Measurements from ENCODE around the gene TNFRSF1B. TPM values are rescaled to one million over a fixed set of nuclear protein-coding genes. Genes with fewer than 3 reads are reported as not detected.
"Not testable (repeated sequence)": the region's sequence is repeated elsewhere in the genome, so short reads cannot be mapped to it uniquely, and the experiment has no call there.

Gene TNFRSF1B
- total RNA-seq, 1 donor from 2014 or later = 21.1 TPM

- DNase-seq (ENCODE audit: low read depth, low spot score) = no peak
These were observed 48.5 kb downstream of the TNFRSF1B start for GRCh38 chr1:12215118-12215961.

DNA sequence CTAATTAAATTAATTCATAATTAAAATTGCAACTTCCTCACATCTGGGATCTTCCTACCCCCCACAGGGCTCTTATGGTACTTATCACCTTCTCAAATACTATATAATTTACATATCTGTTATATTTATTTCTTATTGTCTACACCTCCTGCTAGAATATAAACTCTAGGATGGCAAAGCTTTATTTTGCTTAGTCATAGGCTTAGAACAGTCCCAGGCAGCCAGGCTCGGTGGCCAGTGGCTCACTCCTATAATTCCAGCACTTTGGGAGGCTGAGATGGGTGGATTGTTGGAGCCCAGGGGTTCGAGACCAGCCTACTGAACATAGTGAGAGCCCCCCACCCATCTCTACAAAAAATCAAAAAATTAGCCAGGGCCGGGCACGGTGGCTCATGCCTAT lies 53.0 kb downstream of the TNFRSF1B start:
- DNase-seq (ENCODE audit: low read depth, low spot score) = no peak

DNA sequence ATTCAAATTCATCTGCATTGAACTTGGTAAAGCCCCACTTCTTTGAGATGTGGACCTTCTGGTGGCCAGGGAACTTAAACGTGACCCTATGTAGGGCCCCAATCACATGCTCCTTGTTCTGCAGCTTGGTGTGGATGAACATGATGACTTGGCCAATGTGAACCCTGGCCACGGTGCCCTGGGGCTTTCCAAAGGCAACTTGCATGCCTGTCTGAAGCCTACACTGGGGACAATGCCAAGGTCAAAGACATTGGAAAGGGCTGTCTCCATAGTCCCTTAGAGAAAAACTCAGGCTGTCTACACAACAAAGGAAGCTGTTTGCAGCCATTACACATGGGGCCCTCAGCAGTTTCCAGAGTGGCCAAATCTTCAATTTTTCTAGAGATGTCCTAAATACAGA lies 54.1 kb downstream of the TNFRSF1B start:
- no peak for DNase-seq (ENCODE audit: low read depth, low spot score)

GRCh38 chr1:12222700-12223099 lies 55.9 kb downstream of the TNFRSF1B start:
- not testable (repeated sequence) for DNase-seq (ENCODE audit: low read depth, low spot score)

- DNase-seq (ENCODE audit: low read depth, low spot score) = not testable (repeated sequence)
These were observed 57.3 kb downstream of the TNFRSF1B start for GRCh38 chr1:12224092-12224491.

- no peak for DNase-seq (ENCODE audit: low read depth, low spot score)
These were observed 62.2 kb downstream of the TNFRSF1B start for GRCh38 chr1:12228979-12229378.

DNA sequence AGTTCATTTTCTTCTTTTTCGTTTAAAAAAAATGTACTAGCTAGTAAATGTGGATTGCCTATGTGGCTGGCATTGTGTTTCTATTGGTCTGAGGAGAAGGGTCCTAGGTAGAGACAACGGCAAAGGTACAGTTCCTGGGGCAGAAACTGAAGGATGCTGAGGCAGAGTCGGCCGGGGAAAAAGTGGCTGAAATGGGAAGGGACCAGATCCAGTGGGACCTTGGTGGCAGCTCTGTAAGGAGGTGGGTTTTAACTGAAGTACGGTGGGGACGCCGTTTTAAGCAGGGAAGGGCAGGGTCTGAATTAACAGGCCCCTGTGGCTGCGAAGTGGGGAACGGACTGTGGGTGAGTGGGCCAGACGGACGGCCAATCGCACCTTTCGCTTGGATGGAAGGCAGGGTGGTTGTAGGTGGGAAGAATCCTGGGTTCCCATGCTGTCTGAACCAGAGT lies 62.6 kb downstream of the TNFRSF1B start:
- no peak for DNase-seq (ENCODE audit: low read depth, low spot score)

DNA sequence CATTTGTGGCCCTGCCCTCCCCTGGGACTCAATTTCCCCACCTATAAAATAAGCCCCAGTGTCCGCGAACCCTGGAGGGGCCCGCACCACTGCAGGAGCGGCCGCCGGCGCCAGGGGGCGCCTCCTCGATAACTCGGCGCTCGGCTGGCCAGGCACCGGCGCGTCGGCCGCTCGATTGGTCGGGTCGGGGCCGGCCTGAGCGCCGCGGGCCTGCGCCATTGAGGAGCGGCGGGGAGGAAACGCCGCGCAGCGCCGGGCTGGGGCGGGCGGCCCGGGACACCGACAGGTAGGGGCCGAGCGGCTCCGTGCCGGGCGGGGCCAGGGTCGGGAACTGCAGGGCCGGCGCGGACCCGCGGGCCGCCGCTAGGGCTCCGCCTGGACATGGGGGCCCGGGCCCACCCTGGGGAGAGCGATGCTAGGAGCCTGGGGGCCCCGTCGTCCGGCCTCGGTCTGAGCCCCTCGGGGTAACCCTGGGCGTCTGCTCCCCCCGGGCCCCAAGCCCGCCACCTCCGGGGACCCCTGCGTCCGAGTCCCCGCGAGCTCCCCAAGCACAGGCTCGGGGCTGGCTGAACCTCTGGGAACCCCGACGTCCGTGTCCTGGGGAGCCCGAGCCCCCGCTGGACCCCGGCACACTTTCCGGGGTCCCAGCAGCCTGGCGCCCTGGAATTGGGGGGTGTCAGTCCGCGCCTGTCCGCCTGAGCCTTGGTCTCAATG lies 63.2 kb downstream of the TNFRSF1B start, which contains the start of gene VPS13D:
Gene VPS13D (plus strand): TSS at position 196 of the 714 bp plus-strand sequence. CDS start 4,237 bp downstream, outside the sequence.
- peak; percentile 17 for DNase-seq (ENCODE audit: low read depth, low spot score)

GRCh38 chr1:12230549-12231275 lies 63.9 kb downstream of the TNFRSF1B start:
- DNase-seq (ENCODE audit: low read depth, low spot score) = no peak

GRCh38 chr1:12231276-12231595 lies 64.4 kb downstream of the TNFRSF1B start:
- DNase-seq (ENCODE audit: low read depth, low spot score) = no peak

GRCh38 chr1:12232221-12232620 lies 65.4 kb downstream of the TNFRSF1B start:
- DNase-seq (ENCODE audit: low read depth, low spot score) = no peak

GRCh38 chr1:12244078-12244477 lies 77.3 kb downstream of the TNFRSF1B start:
- no peak for DNase-seq (ENCODE audit: low read depth, low spot score)

DNA sequence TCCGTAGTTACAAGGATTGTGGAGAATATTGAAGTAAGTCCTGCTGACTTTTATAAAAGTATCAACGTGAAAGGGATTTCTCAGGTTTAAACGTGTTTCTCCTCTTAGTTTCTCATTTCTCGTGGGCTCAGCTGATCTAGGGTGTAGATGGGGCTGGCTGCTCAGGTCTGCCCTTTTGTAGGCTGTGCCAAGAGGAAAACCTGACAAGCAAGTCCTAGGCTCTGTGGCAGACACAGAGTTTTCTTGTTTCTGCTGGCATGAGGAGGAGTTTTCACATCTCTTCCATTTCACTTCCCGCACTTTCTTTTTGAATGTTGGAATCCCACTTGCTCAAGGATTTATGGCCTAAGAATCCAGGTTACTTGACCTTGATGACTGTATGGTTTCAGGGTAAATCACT lies 77.8 kb downstream of the TNFRSF1B start:
- DNase-seq (ENCODE audit: low read depth, low spot score) = no peak

DNA sequence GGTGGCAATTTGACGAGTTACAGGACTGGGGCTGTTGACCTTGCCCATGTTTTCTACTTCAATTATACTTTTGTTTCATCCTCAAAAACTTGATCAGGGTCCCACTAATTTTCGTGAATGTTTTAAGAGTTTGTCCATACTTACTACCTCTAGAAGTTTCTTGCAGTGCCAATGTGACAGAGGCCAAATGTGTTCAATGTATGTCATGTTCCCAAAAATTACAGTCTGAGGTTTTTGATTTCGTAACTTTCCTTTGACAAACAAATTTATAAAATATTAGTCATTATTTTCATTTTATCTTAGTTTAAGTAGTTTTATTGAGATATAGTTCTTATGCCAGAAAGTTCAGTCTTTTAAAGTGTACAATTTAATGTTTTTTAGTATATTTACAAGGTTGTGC lies 78.3 kb downstream of the TNFRSF1B start:
- DNase-seq (ENCODE audit: low read depth, low spot score) = no peak

- DNase-seq (ENCODE audit: low read depth, low spot score) = no peak
These were observed 78.9 kb downstream of the TNFRSF1B start for GRCh38 chr1:12245733-12246132.

GRCh38 chr1:12246584-12246983 lies 79.8 kb downstream of the TNFRSF1B start:
- no peak for DNase-seq (ENCODE audit: low read depth, low spot score)

DNA sequence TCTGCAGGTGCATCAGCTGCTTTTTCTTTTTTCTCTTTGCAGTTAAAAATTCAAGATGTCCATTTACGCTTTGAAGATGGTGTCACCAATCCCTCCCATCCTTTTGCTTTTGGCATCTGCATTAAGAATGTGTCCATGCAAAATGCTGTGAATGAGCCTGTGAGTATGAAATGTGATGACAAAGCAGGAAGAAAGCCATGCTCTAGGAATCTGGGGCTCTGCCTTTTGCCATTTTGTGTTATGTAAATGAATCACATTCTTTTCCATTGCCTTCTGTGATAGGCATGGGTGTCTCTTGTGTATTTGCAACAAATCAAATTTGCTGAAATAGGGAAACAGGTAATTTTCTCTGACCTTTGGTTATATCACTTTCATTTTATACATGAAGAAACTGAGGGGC lies 82.4 kb downstream of the TNFRSF1B start:
- no peak for DNase-seq (ENCODE audit: low read depth, low spot score)

- no peak for DNase-seq (ENCODE audit: low read depth, low spot score)
These were observed 83.0 kb downstream of the TNFRSF1B start for GRCh38 chr1:12249748-12250147.

- DNase-seq (ENCODE audit: low read depth, low spot score) = no peak
These were observed 84.7 kb downstream of the TNFRSF1B start for GRCh38 chr1:12251442-12251841.

GRCh38 chr1:12255913-12256312 lies 89.1 kb downstream of the TNFRSF1B start:
- DNase-seq (ENCODE audit: low read depth, low spot score) = no peak

DNA sequence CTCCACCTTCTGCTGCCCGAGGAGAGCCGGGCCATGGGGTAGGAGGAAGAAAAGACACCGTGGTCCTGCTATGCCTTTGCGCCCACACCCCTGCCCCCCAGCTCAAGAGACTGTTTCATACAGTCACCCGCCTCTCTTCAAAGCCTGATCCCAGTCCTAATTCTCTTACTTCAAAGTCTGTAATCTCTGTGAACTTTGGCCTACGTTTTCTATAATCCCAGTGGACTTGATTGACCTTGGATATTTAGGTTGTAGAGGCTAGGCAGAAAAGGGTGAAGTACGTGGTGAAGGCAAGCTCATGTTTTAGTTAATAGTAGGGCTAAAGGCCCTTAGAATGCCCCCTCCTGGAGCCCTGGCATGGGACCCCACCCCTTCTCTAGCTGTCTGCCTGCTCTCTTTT lies 91.5 kb downstream of the TNFRSF1B start:
- DNase-seq (ENCODE audit: low read depth, low spot score) = no peak

Data from pulmonary artery endothelial cell (primary cell).